Measurements from ENCODE around the gene PXYLP1. TPM values are rescaled to one million over a fixed set of nuclear protein-coding genes. Genes with fewer than 3 reads are reported as not detected.

Gene PXYLP1
- total RNA-seq, 2 donors from 2014 or later, result 7.5 to 14.5 TPM

DNA sequence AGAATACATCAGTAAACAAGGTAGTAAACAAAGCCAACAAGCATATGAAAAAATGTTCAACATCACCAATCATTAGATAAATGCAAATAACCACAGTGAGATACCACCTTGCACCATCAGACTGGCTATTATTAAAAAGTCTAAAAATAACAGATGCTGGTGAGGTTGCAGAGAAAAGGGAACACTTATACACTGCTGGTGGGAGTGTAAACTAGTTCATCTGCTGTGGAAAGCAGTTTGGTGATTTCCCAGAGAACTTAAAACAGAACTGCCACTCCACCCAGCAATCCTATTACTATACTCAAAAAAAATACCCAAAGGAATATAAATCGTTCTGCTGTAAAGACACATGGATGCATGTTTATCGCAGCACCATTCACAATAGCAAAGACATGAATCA, 106.4 kb downstream of the PXYLP1 start:
- Histone ChIP-seq H3K27ac (no peak overlapping the region), H3K9me3 (no peaks in the 10 kb centered on the region), H3K36me3 (no peaks in the 10 kb centered on the region), H3K4me3 (no peak overlapping the region), H3K27me3 (no peaks in the 10 kb centered on the region), H3K4me1 (no peaks in the 10 kb centered on the region)
- DNase-seq (ENCODE audit: low spot score), result no peak
- TF ChIP-seq, protein P1, sequence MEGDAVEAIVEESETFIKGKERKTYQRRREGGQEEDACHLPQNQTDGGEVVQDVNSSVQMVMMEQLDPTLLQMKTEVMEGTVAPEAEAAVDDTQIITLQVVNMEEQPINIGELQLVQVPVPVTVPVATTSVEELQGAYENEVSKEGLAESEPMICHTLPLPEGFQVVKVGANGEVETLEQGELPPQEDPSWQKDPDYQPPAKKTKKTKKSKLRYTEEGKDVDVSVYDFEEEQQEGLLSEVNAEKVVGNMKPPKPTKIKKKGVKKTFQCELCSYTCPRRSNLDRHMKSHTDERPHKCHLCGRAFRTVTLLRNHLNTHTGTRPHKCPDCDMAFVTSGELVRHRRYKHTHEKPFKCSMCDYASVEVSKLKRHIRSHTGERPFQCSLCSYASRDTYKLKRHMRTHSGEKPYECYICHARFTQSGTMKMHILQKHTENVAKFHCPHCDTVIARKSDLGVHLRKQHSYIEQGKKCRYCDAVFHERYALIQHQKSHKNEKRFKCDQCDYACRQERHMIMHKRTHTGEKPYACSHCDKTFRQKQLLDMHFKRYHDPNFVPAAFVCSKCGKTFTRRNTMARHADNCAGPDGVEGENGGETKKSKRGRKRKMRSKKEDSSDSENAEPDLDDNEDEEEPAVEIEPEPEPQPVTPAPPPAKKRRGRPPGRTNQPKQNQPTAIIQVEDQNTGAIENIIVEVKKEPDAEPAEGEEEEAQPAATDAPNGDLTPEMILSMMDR (IDR thresholded peaks at IDR 0.05), result no peak

- H3K36me3 ChIP-seq, result no peaks in the 10 kb centered on the region
- no peaks in the 10 kb centered on the region for H3K4me1 ChIP-seq
- no peaks in the 10 kb centered on the region for H3K27me3 ChIP-seq
- H3K4me3 ChIP-seq, result no peak overlapping the region
- TF ChIP-seq, protein P1 (IDR thresholded peaks at IDR 0.05), result no peak
- no peaks in the 10 kb centered on the region for H3K9me3 ChIP-seq
- no peak for DNase-seq (ENCODE audit: low spot score)
- H3K27ac ChIP-seq, result no peak overlapping the region
These were observed 107.3 kb downstream of the PXYLP1 start for GRCh38 chr3:141338881-141339280.

DNA sequence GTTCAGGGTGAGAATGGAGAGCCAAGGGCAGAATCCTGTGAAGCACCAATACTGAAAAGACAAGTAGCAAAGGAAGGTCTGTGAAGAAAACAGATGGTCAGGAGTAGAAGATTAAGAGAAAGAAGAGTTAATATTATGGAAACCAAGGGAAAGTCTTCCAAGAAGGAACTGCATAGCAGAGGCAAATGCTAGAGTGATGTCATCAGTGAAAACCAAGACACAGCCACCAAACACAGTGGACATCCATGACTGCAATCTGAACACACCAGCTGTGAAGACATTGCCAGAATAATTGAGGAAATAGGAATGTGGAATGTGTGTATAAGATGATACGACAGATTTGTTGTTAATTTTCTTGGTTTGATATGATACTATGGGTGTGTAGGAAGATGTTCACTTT, 109.9 kb downstream of the PXYLP1 start:
- TF ChIP-seq, protein P1 (IDR thresholded peaks at IDR 0.05), result no peak
- no peaks in the 10 kb centered on the region for H3K9me3 ChIP-seq
- H3K36me3 ChIP-seq, result no peaks in the 10 kb centered on the region
- H3K4me1 ChIP-seq, result no peaks in the 10 kb centered on the region
- no peaks in the 10 kb centered on the region for H3K27me3 ChIP-seq
- DNase-seq (ENCODE audit: low spot score), result no peak
- no peak overlapping the region for H3K27ac ChIP-seq
- no peak overlapping the region for H3K4me3 ChIP-seq

DNA sequence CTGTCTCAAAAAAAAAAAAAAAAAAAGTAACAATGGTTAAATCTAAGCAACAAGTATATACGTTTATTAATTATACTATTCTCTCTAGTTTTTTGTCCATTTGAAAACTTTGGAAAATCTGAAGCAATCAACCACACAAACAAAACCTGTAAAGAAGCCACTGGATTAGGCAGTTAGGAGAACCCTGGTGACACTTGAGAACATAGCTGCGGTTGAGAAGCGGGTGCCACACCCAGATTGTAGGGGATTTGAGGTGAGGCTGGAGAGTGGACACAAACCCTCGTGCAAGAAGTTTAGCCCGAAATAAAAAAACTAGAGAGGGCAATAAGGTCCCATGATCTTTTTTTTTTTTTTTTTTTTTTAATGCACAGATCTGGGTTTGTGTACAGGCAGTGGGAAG, 110.8 kb downstream of the PXYLP1 start:
- no peaks in the 10 kb centered on the region for H3K36me3 ChIP-seq
- H3K4me1 ChIP-seq, result no peaks in the 10 kb centered on the region
- H3K27ac ChIP-seq, result no peak overlapping the region
- TF ChIP-seq, protein P1 (IDR thresholded peaks at IDR 0.05), result no peak
- no peak overlapping the region for H3K4me3 ChIP-seq
- H3K9me3 ChIP-seq, result no peaks in the 10 kb centered on the region
- no peak for DNase-seq (ENCODE audit: low spot score)
- H3K27me3 ChIP-seq, result no peaks in the 10 kb centered on the region

- TF ChIP-seq, protein P1 (IDR thresholded peaks at IDR 0.05), result no peak
- Histone ChIP-seq H3K27me3 (no peaks in the 10 kb centered on the region), H3K4me1 (no peaks in the 10 kb centered on the region), H3K4me3 (no peak overlapping the region), H3K36me3 (no peaks in the 10 kb centered on the region), H3K9me3 (no peaks in the 10 kb centered on the region), H3K27ac (no peak overlapping the region)
- no peak for DNase-seq (ENCODE audit: low spot score)
These were observed 111.5 kb downstream of the PXYLP1 start for GRCh38 chr3:141343077-141343476.

DNA sequence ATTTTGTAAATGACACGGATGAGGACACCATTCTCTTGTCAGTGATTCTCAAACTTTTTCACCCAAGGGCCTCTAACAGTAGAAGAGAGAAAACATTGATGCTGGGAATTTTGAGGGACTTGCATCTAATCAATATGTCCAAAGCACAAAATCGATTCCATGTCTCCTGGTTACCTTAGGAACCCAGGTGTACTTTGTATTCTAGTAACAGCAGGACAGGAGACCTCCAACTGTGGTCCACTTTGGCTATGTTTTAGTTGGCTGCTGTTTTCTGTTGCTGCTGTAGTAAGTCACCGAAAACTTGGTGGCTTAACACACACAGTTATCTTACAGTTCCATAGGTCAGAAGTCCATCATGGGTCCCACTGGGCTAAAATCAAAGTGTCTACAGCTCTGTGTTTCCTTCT, 112.2 kb downstream of the PXYLP1 start:
- H3K27ac ChIP-seq, result no peak overlapping the region
- DNase-seq (ENCODE audit: low spot score), result no peak
- TF ChIP-seq, protein P1 (IDR thresholded peaks at IDR 0.05), result no peak
- no peaks in the 10 kb centered on the region for H3K9me3 ChIP-seq
- H3K4me1 ChIP-seq, result no peaks in the 10 kb centered on the region
- no peak overlapping the region for H3K4me3 ChIP-seq
- H3K27me3 ChIP-seq, result no peaks in the 10 kb centered on the region
- H3K36me3 ChIP-seq, result no peaks in the 10 kb centered on the region
